H1 (cell line): ENCODE measurements around the gene ADAMTS16. TPM values are rescaled to one million over a fixed set of nuclear protein-coding genes. Genes with fewer than 3 reads are reported as not detected.
A peak's percentile ranks its signal among the peaks of the same experiment; 100 is the strongest.

Experiments
- CTCF ChIA-PET: fragments of 300-600 bp; sonication (Branson Sonifier 250); formaldehyde crosslinking; loops from one replicate; lab custom pipeline; 2021; ENCODE audit not compliant: partially characterized antibody; lab: Charles Lee
- POLR2A ChIA-PET: fragments of 300-600 bp; sonication (Branson Sonifier 250); formaldehyde crosslinking; loops from one replicate; lab custom pipeline; 2021; ENCODE audit warnings: inconsistent platforms; ENCODE audit not compliant: partially characterized antibody; lab: Charles Lee
- DNase-seq, 2 experiments: peaks; one replicate each; pipeline versions ENCODE4 v3.0.0 to v3.0.0-alpha.2; 2010 to 2022; ENCODE audit warnings: low spot score in 2 of 2, low read depth in 1 of 2, mixed read lengths in 1 of 2
- FAIRE-seq: peaks from 2 replicates; lab custom pipeline; 2011; peaks lifted over from hg19 to GRCh38; lab: Jason Lieb, UNC
- H2AFZ ChIP-seq: 2 replicates; pipeline ENCODE4 v1.8.1; 2012; ENCODE audit warnings: low read length, inconsistent platforms
- H2AK5ac ChIP-seq: 2 replicates; pipeline ENCODE4 v1.6.1; 2013; ENCODE audit warnings: low read depth, low read length
- H2BK120ac ChIP-seq: replicated peaks from 2 replicates; pipeline ENCODE3; 2013; ENCODE audit warnings: low read depth, low read length, inconsistent platforms
- H2BK12ac ChIP-seq: 2 replicates; pipeline ENCODE4 v1.6.1; 2013; ENCODE audit warnings: low read depth, low read length
- H2BK15ac ChIP-seq: 2 replicates; pipeline ENCODE4 v1.6.1; 2013; ENCODE audit warnings: low read length
- H2BK20ac ChIP-seq: 2 replicates; pipeline ENCODE4 v1.6.1; 2013; ENCODE audit warnings: low read length
- H2BK5ac ChIP-seq: 2 replicates; pipeline ENCODE4 v1.6.1; 2013; ENCODE audit warnings: low read depth, low read length
- H3K14ac ChIP-seq: 2 replicates; pipeline ENCODE4 v1.6.1; 2013; ENCODE audit warnings: inconsistent platforms; ENCODE audit not compliant: insufficient read length
- H3K18ac ChIP-seq: 2 replicates; pipeline ENCODE4 v1.6.1; 2013; ENCODE audit warnings: low read length; ENCODE audit errors: extremely low read depth
- H3K23ac ChIP-seq: 2 replicates; pipeline ENCODE4 v1.6.1; 2013; ENCODE audit warnings: inconsistent platforms; ENCODE audit not compliant: insufficient read length
- H3K23me2 ChIP-seq: 2 replicates; pipeline ENCODE4 v1.6.1; 2013; ENCODE audit warnings: low read depth, low read length
- H3K27ac ChIP-seq: 2 replicates; pipeline ENCODE4 v1.6.1; 2011; ENCODE audit warnings: low read depth, low read length, inconsistent platforms
- H3K27me3 ChIP-seq, 4 experiments: replicated peaks in 1 of 4; 1 replicate in 1 of 4; 2 replicates in 3 of 4; pipeline versions ENCODE4 v1.6.1 to v1.8.1; 2011 to 2013; ENCODE audit warnings: low read length in 3 of 4, mild to moderate bottlenecking in 3 of 4, inconsistent platforms in 2 of 4, mixed read lengths in 2 of 4, moderate library complexity in 1 of 4; ENCODE audit not compliant: control insufficient read depth in 3 of 4, insufficient read depth in 3 of 4; ENCODE audit errors: extremely low read depth in 1 of 4
- H3K36me3 ChIP-seq, 4 experiments: 2 replicates each; pipeline versions ENCODE4 v1.6.1 to v1.8.1; 2011 to 2013; ENCODE audit warnings: mild to moderate bottlenecking in 4 of 4, low read length in 3 of 4, moderate library complexity in 2 of 4, control low read depth in 1 of 4, inconsistent platforms in 1 of 4; ENCODE audit not compliant: insufficient read depth in 4 of 4, control insufficient read depth in 2 of 4
- H3K4ac ChIP-seq: replicated peaks from 2 replicates; pipeline ENCODE3; 2013; ENCODE audit warnings: low read length, low read depth, mixed read lengths, inconsistent platforms; ENCODE audit not compliant: insufficient read length
- H3K4me1 ChIP-seq, 4 experiments: replicated peaks in 1 of 4; 1 replicate in 1 of 4; 2 replicates in 3 of 4; pipeline versions ENCODE4 v1.6.1 to v1.8.1; 2011 to 2013; ENCODE audit warnings: low read length in 3 of 4, inconsistent platforms in 2 of 4, mixed read lengths in 1 of 4; ENCODE audit not compliant: insufficient read depth in 4 of 4, control insufficient read depth in 3 of 4
- H3K4me2 ChIP-seq, 2 experiments: 2 replicates each; pipeline versions ENCODE4 v1.6.1 to v1.8.1; 2011 to 2013; ENCODE audit warnings: low read depth in 2 of 2, low read length in 2 of 2, control low read depth in 1 of 2, inconsistent platforms in 1 of 2, mild to moderate bottlenecking in 1 of 2; ENCODE audit not compliant: insufficient read depth in 1 of 2
- H3K4me3 ChIP-seq, 4 experiments: fragments of 200-600, 300-600 bp in 1 of 4; sonication (generic), shearing (Covaris generic), sonication (Bioruptor Twin) in 1 of 4; 2 replicates each; pipeline versions ENCODE4 v1.5.1 to v1.8.1; 2011 to 2016; ENCODE audit warnings: low read length in 4 of 4, low read depth in 3 of 4, control low read depth in 2 of 4, inconsistent platforms in 2 of 4, mild to moderate bottlenecking in 2 of 4, mixed read lengths in 1 of 4, moderate library complexity in 1 of 4; ENCODE audit not compliant: insufficient read depth in 2 of 4; ENCODE audit errors: extremely low read depth in 1 of 4
- H3K56ac ChIP-seq: replicated peaks from 2 replicates; pipeline ENCODE3; 2013; ENCODE audit warnings: low read depth, mild to moderate bottlenecking, mixed read lengths, low read length, inconsistent platforms; ENCODE audit not compliant: insufficient read length
- H3K79me1 ChIP-seq: 2 replicates; pipeline ENCODE4 v1.6.1; 2013; ENCODE audit warnings: low read depth, low read length, control low read depth
- H3K79me2 ChIP-seq, 2 experiments: 2 replicates each; pipeline versions ENCODE4 v1.6.1 to v1.8.1; 2012 to 2013; ENCODE audit warnings: low read length in 2 of 2, mild to moderate bottlenecking in 2 of 2, inconsistent platforms in 1 of 2; ENCODE audit not compliant: insufficient read depth in 2 of 2, control insufficient read depth in 1 of 2
- H3K9ac ChIP-seq, 4 experiments: replicated peaks in 1 of 4; 1 replicate in 1 of 4; 2 replicates in 3 of 4; pipeline versions ENCODE4 v1.6.1 to v1.8.1; 2011 to 2013; ENCODE audit warnings: low read depth in 3 of 4, low read length in 3 of 4, control low read depth in 2 of 4, mild to moderate bottlenecking in 2 of 4, moderate library complexity in 2 of 4, inconsistent platforms in 1 of 4; ENCODE audit errors: extremely low read depth in 1 of 4
- H3K9me3 ChIP-seq, 2 experiments: 2 replicates each; pipeline versions ENCODE4 v1.6.1 to v1.8.1; 2012 to 2013; ENCODE audit warnings: mild to moderate bottlenecking in 2 of 2, moderate library complexity in 2 of 2, control low read depth in 1 of 2, inconsistent platforms in 1 of 2, low read depth in 1 of 2, low read length in 1 of 2, mixed read lengths in 1 of 2; ENCODE audit not compliant: insufficient read depth in 2 of 2
- H4K20me1 ChIP-seq, 2 experiments: replicated peaks in 1 of 2; 2 replicates each; pipeline versions ENCODE3 to v1.8.1; 2011 to 2013; ENCODE audit warnings: inconsistent platforms in 2 of 2, low read length in 2 of 2, mild to moderate bottlenecking in 1 of 2; ENCODE audit not compliant: insufficient read depth in 2 of 2, control insufficient read depth in 1 of 2
- H4K5ac ChIP-seq: 2 replicates; pipeline ENCODE4 v1.6.1; 2013; ENCODE audit warnings: low read length, low read depth, mixed read lengths, inconsistent platforms; ENCODE audit not compliant: insufficient read length
- H4K8ac ChIP-seq: 2 replicates; pipeline ENCODE4 v1.8.0; 2013; ENCODE audit warnings: mild to moderate bottlenecking, moderate library complexity, low read length, inconsistent platforms; ENCODE audit not compliant: insufficient read depth; ENCODE audit errors: extremely low read depth
- H4K91ac ChIP-seq: replicated peaks from 2 replicates; pipeline ENCODE3; 2013; ENCODE audit warnings: low read length, mixed read lengths, inconsistent platforms; ENCODE audit not compliant: insufficient read length
- BCL11A ChIP-seq, 2 experiments: IDR thresholded peaks; one replicate each; pipeline ENCODE4 v1.6.1; 2011; ENCODE audit warnings: low read depth in 2 of 2, low read length in 2 of 2, mild to moderate bottlenecking in 2 of 2
- CHD1 ChIP-seq: IDR thresholded peaks from 2 replicates; pipeline ENCODE4 v1.6.1; 2012; ENCODE audit warnings: low read depth, low read length, improper control_type of control experiment
- WGBS, 2 experiments: shearing (Covaris generic) in 1 of 2; methylation state at CpG; one replicate each; pipeline versions ENCODE4 v1.1.6 to v1.1.7; 2013 to 2015; ENCODE audit warnings: low lambda C conversion rate in 2 of 2, mixed read lengths in 2 of 2, inconsistent platforms in 1 of 2, low coverage in 1 of 2, missing lambda C conversion rate in 1 of 2; ENCODE audit not compliant: insufficient replicate concordance in 2 of 2, insufficient coverage in 1 of 2, insufficient read length in 1 of 2; ENCODE audit errors: extremely low coverage in 1 of 2, missing lambda C conversion rate in 1 of 2; 5-methylcytosine and 5-hydroxymethylcytosine counted together
- polyA plus RNA-seq, 7 experiments: library from polyadenylated mRNA; depleted of rRNA in 3 of 7; stranded (reverse) in 5 of 7; unstranded in 2 of 7; fragments of >200 nt in 5 of 7; fragments of 200-250 nt in 2 of 7; gene quantifications; 1 replicate in 5 of 7; 2 replicates in 1 of 7; 4 replicates in 1 of 7; pipeline versions ENCODE4 v1.2.1 to v1.2.3, GENCODE V29; 2011 to 2013; ENCODE audit warnings: missing spikeins in 2 of 7, mixed read lengths in 2 of 7
- total RNA-seq: library from RNA; stranded (reverse); fragmentation: NEBNext Ultra II Directional; extraction: Animal tissue kit (Norgen Biotek cat#: 25700); gene quantifications from 2 replicates; pipeline ENCODE4 v1.2.1, GENCODE V29; 2021

The ADAMTS16 gene
- total and polyA plus RNA-seq, 2 of the 8 experiments (the other 6 are each of a cell fraction or from before 2014, with no cell fraction given): 3.7 to 16.0 TPM

GRCh38 chr5:5165541-5166002 lies 25.4 kb downstream of the ADAMTS16 start:
- no peaks in the 10 kb centered on the region for H3K23me2 ChIP-seq
- H3K9ac ChIP-seq: no peak overlapping the region
- H3K23ac ChIP-seq: no peak overlapping the region
- H3K27me3 ChIP-seq: no peaks in the 10 kb centered on the region
- peak overlapping the region; percentile 12; the same call in 1 of the 2 replicates for H2BK12ac ChIP-seq
- no peak overlapping the region for H4K5ac ChIP-seq
- DNase-seq (no peak), FAIRE-seq (no peak)
- H2BK120ac ChIP-seq: no peak overlapping the region
- no peak overlapping the region for H3K18ac ChIP-seq
- no peak overlapping the region for H2AK5ac ChIP-seq
- no peak overlapping the region for H3K4ac ChIP-seq
- no peak overlapping the region for H2AFZ ChIP-seq
- H4K8ac ChIP-seq: no peak overlapping the region
- no peak overlapping the region for H3K56ac ChIP-seq
- peaks cover 0 to 3% of the 10 kb centered on the region in 2 experiments; a peak in 1 of 4 replicates for H3K79me2 ChIP-seq
- H2BK5ac ChIP-seq: no peak overlapping the region
- H3K4me3 ChIP-seq: no peak overlapping the region
- H3K4me1 ChIP-seq: peaks cover 0 to 2% (median 0%) of the 10 kb centered on the region in 4 experiments; a peak in 1 of 7 replicates
- POLR2A ChIA-PET: interaction anchor here (1.4 to 3.4 kb wide), 3 partner anchors 10 to 16 kb away, joined by 4 to 25 read pairs (median 5); no protein-coding TSS in a partner anchor
- H3K14ac ChIP-seq: no peak overlapping the region
- peak overlapping the region; percentile 83; the same call in 1 of the 2 replicates for H2BK15ac ChIP-seq
- WGBS, 2 experiments: 82% methylated on average over 9 of the region's 9 CpGs; no CpG with 5 or more reads in 1 of the 2 experiments
- no peaks in the 10 kb centered on the region for H3K79me1 ChIP-seq
- no peaks in the 10 kb centered on the region for H4K20me1 ChIP-seq
- no peaks in the 10 kb centered on the region for H3K36me3 ChIP-seq
- no peaks in the 10 kb centered on the region for H3K9me3 ChIP-seq
- TF ChIP-seq CHD1 (no peak), BCL11A (IDR thresholded peaks at IDR 0.05; ENCODE audit: low read depth in 2 of 2, low read length in 2 of 2) (no peak)
- H3K4me2 ChIP-seq: no peak overlapping the region
- H3K27ac ChIP-seq: no peak overlapping the region
- H2BK20ac ChIP-seq: no peak overlapping the region
- no peak overlapping the region for H4K91ac ChIP-seq
- CTCF ChIA-PET: interaction anchor here (0.9 to 2.0 kb wide), 6 partner anchors 13 to 261 kb away, joined by 3 to 7 read pairs (median 3); no protein-coding TSS in a partner anchor
